IPS-NIHi11 (cell line): ENCODE results near the gene OR13J1.

Experiments used
- DNase-seq: peaks from one replicate; pipeline ENCODE4 v3.0.0; 2012; ENCODE audit warnings: mixed read lengths, low spot score

Gene OR13J1

DNA sequence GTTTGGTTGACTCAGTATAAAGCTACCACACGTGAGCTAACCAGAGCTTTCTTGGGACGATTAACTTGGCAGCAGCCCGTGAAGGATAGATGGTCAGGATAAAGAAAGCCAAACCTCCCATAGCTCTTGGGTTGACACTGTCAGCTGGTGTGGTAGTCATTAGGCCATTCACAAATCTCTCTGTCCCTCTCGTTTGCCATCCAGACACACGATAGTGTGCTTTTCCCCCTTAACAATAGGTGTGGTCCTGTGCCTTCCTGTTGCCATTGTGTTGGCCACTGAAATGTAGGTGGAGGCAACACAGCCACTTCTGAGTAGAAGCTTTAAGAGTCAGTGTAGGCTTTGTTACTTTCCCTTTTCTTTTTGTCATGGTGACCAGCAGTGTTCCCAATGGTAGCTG, 11.7 kb downstream of the OR13J1 start:
- no peak for DNase-seq

- DNase-seq, result no peak
These were observed 13.3 kb downstream of the OR13J1 start for GRCh38 chr9:35856882-35857281.

DNA sequence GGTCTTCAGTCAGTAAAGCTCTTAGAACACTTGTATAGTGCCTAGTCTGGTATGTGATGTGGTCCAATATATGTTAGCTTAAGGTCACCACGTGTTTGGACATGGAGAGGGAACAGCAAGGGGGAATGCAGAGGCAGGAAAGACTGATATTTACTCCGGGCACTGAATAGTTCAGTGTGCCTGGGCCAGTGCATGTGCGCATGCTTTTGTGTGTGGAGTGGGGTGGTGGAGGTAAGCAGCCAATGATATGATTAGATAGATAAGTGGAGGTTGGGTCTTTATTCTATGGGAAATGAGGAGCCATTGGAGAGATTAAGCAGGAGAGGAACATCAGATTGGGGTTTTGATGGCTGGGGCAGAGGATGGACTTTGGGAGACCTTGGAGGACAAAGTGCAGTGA, 14.0 kb downstream of the OR13J1 start:
- DNase-seq, result no peak

- no peak for DNase-seq
These were observed 16.0 kb downstream of the OR13J1 start for GRCh38 chr9:35854091-35854762.

GRCh38 chr9:35852876-35853865, 17.0 kb downstream of the OR13J1 start:
- no peak for DNase-seq

DNA sequence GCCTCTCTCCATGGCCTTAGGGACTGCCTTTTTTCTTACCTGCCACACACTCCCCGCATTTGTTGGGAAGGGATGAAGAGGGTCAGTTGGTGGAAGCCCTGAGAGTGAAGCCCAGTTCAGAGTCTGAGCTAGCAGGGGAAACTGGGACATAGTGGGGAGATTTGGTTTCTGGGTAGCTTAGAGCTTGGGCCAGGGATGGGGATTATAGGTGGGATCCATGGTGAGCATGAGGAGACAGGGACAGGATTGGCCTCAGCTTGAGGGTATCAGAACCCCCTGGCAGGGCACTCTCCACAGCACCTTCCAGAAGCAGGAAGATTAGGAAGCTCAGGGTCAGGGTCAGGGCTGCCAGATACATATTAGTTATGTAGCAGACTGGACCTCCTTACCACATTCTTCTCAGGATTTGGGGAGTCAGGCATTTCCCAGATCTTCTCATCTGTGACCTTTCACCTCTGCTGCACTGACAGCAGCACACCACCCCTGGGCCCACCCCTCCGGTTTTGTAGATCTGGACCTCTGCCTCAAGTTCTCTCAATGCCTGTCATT, 17.9 kb downstream of the OR13J1 start:
- no peak for DNase-seq

GRCh38 chr9:35847792-35848572, 22.2 kb downstream of the OR13J1 start:
- no peak for DNase-seq

GRCh38 chr9:35845824-35846771, 24.1 kb downstream of the OR13J1 start:
- peak; percentile 71 for DNase-seq

- no peak for DNase-seq
These were observed 25.5 kb downstream of the OR13J1 start for GRCh38 chr9:35844628-35845270.

- DNase-seq, result no peak
These were observed 27.4 kb downstream of the OR13J1 start for GRCh38 chr9:35842795-35843194.

DNA sequence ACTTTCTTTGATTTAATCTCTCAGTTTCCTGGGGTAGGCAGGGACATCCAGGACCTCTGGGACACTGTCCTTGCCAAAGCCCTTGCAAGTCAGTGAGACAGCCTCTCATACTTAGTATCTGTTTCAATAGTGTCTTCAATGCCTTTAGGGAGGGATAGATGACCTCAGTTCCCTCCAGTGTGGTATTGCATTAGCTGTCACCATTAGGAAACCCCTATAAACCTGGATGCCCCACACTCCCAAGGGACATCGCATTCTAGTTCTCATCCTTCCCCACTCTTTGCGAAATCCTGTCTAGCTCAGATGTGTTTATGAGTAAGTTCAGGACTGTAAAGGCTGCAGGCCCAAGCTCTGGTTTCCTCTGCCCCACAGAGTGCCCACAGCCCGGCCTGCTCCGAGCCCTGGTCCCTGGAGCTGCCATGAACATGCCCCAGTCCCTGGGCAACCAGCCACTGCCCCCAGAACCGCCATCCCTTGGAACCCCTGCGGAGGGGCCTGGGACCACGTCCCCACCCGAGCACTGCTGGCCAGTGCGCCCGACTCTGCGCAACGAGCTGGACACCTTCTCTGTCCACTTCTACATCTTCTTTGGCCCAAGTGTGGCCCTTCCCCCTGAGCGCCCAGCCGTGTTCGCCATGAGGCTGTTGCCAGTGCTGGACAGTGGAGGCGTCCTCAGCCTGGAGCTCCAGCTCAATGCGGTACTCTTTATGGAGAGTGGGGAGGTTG, 28.0 kb downstream of the OR13J1 start:
- DNase-seq, result no peak

DNA sequence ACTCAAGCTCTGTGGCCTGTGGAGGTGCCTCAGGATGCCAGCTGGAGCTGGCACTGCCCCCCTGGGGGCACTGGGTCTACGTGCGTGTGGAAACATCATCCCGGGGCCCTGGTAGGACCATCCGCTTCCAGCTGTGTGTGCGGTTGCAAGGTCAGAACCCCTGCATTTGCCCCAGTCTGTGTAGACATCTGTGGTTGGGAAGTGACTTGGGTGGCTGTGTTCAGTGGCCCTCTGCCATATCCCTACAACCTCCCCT, 28.6 kb downstream of the OR13J1 start:
- DNase-seq, result no peak

GRCh38 chr9:35840881-35841644, 29.1 kb downstream of the OR13J1 start:
- no peak for DNase-seq

DNA sequence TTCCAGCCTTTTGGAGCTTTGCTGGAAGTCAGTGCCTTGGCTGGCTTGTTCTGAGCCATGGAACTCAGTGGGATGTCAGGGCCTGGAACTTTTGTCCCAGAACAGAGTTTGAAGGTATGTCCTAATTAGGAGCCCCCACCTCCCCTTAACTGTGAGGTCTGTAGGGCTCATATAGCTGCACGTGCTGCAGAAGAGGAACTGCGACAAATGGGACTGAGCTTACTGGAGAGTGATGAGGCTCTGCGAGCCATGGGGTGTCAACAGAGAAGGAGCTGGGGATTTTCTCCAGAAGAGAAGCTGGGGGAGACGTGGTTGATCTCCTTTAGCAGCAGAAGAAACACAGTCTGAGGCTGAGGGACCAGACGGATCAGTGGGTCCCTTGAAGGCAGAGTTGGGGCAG, 30.3 kb downstream of the OR13J1 start:
- no peak for DNase-seq

DNA sequence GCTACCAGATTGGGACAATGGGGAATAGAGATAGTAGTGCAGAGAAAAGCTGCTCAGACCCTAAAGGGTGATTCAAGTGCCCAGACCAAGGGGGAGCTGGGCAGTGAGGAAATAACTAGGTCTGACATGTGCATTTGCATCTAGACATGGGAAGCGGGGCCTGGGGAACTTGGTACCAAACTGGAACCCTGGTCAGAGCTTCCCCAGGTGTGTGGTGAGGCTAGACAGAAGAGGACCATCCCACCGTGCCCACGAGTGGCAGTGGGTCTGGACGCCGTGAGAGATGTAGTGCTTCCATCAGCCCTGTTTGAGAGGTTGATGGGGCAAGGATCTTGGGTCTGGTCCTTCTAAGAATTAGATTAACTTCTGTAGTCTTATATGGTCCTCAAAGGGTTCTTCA, 33.6 kb downstream of the OR13J1 start:
- DNase-seq, result no peak

GRCh38 chr9:35835766-35836165, 34.4 kb downstream of the OR13J1 start:
- DNase-seq, result no peak

DNA sequence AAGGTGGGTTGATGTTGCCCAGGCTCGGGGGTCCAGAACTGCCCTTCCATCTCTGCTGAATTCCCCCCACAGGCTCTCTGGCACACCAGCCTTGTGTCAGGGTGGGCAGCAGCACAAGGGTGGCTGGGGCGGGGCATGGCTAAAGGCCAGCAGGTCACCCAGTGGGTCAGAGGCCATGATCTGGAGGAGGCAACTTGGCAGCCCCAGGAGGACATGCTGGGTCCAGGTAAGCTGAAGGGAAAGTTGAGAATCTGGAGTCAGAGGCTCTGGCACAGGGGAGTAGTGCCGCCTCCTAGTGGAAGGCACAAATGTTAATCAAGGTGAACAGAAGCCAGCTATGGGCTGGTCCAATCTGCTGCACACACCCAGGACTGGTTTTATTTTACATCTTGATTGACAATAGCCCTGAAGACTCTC, 35.0 kb downstream of the OR13J1 start:
- DNase-seq, result peak; percentile 64

DNA sequence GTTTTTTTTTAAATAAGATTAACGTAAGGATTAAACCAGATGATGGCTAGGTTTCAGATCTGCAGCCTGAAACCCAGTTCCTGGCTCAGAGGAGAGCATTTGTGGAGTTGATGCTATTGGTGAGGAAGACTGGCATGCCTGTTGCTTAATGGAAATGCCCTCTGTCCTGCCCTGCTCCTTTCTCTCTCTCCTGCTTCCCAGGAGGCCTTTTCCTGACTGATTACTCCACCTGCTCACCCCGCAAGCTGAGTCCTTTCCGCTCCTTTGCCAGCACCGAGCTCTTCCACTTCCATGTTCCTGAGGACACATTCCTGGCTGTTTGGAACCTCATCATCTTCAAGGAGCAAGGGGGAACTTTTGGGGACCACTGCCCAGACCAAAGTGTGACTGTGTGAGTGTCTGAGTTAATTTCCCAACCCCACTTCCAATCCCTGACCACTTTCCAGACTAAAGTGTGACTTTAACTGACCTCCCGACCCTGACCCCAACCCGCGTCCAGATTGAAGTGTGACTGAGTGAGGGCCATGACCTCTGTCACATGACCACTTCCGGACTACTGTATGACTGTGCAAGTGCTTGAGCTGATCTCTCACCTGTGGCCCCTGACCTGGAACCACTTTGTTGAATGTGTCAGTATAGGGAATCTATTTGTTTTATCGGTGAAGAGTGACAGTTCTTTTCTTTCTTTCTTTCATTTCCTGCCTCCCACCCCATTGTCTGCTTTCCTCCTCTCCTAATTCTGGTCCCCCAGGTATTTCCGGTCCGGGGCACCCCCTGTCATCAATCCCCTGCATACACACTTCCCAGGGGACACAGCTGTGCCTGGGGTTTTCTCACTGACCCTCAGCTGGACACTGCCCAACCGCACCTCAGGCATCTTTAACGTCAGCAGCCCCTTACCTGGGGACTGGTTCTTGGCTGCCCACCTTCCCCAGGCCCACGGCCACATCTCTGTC, 35.7 kb downstream of the OR13J1 start:
- no peak for DNase-seq
